ENCODE results near the gene EEA1. TPM values are rescaled to one million over a fixed set of nuclear protein-coding genes. Genes with fewer than 3 reads are reported as not detected.

EEA1 gene
- total RNA-seq, 1 donor from 2014 or later, result 12.0 TPM

- H3K27ac Mint-ChIP-seq (ENCODE audit: unreplicated experiment), result no peak overlapping the region
- no peaks in the 10 kb centered on the region for H3K27me3 Mint-ChIP-seq (ENCODE audit: unreplicated experiment)
- no peaks in the 10 kb centered on the region for H3K36me3 Mint-ChIP-seq (ENCODE audit: unreplicated experiment)
- no peak overlapping the region for H3K4me3 Mint-ChIP-seq (ENCODE audit: unreplicated experiment)
- H3K4me1 Mint-ChIP-seq (ENCODE audit: low read depth, unreplicated experiment), result no peaks in the 10 kb centered on the region
- H3K9me3 Mint-ChIP-seq (ENCODE audit: unreplicated experiment), result no peaks in the 10 kb centered on the region
- DNase-seq, result no peak
- TF ChIP-seq, protein P1, sequence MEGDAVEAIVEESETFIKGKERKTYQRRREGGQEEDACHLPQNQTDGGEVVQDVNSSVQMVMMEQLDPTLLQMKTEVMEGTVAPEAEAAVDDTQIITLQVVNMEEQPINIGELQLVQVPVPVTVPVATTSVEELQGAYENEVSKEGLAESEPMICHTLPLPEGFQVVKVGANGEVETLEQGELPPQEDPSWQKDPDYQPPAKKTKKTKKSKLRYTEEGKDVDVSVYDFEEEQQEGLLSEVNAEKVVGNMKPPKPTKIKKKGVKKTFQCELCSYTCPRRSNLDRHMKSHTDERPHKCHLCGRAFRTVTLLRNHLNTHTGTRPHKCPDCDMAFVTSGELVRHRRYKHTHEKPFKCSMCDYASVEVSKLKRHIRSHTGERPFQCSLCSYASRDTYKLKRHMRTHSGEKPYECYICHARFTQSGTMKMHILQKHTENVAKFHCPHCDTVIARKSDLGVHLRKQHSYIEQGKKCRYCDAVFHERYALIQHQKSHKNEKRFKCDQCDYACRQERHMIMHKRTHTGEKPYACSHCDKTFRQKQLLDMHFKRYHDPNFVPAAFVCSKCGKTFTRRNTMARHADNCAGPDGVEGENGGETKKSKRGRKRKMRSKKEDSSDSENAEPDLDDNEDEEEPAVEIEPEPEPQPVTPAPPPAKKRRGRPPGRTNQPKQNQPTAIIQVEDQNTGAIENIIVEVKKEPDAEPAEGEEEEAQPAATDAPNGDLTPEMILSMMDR (IDR thresholded peaks at IDR 0.05; ENCODE audit: partially characterized antibody, unreplicated experiment), result no peak
Measured at GRCh38 chr12:92947589-92948215, 18.6 kb upstream of the EEA1 start.

DNA sequence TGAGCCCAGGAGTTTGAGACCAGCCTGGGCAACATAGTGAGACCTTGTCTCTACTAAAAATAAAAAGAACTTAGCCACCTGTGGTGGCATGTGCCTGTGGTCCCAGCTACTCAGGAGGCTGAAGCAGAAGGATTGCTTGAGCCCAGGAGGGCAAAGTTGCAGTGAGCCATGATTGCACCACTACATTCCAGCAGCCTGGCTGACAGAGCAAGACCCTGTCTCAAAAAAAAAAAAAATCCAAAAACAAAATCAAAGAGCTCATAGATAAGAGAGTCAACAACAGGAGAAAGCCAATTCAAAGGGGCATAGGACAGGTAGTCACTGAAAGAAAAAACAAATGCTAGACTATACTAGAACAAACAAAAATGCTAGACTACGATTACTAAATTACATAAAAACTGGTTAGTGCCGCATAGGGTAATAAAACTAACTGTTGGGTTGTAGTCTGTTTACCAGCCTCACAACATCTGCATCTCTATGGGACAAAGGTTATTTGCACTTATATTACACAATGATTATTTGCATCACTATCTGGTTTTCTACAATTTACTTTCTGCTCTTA is 16.6 kb upstream of the EEA1 start:
- H3K27me3 Mint-ChIP-seq (ENCODE audit: unreplicated experiment), result no peaks in the 10 kb centered on the region
- DNase-seq, result no peak
- H3K4me3 Mint-ChIP-seq (ENCODE audit: unreplicated experiment), result no peak overlapping the region
- H3K36me3 Mint-ChIP-seq (ENCODE audit: unreplicated experiment), result no peaks in the 10 kb centered on the region
- H3K27ac Mint-ChIP-seq (ENCODE audit: unreplicated experiment), result no peak overlapping the region
- H3K4me1 Mint-ChIP-seq (ENCODE audit: low read depth, unreplicated experiment), result no peaks in the 10 kb centered on the region
- TF ChIP-seq, protein P1 (IDR thresholded peaks at IDR 0.05; ENCODE audit: partially characterized antibody, unreplicated experiment), result no peak
- peaks cover 2% of the 10 kb centered on the region for H3K9me3 Mint-ChIP-seq (ENCODE audit: unreplicated experiment)

- peaks cover 2% of the 10 kb centered on the region for H3K9me3 Mint-ChIP-seq (ENCODE audit: unreplicated experiment)
- no peak overlapping the region for H3K27ac Mint-ChIP-seq (ENCODE audit: unreplicated experiment)
- TF ChIP-seq, protein P1 (IDR thresholded peaks at IDR 0.05; ENCODE audit: partially characterized antibody, unreplicated experiment), result no peak
- H3K4me1 Mint-ChIP-seq (ENCODE audit: low read depth, unreplicated experiment), result no peaks in the 10 kb centered on the region
- no peak overlapping the region for H3K4me3 Mint-ChIP-seq (ENCODE audit: unreplicated experiment)
- H3K27me3 Mint-ChIP-seq (ENCODE audit: unreplicated experiment), result no peaks in the 10 kb centered on the region
- H3K36me3 Mint-ChIP-seq (ENCODE audit: unreplicated experiment), result no peaks in the 10 kb centered on the region
- no peak for DNase-seq
Measured at GRCh38 chr12:92943482-92944250, 14.6 kb upstream of the EEA1 start.

DNA sequence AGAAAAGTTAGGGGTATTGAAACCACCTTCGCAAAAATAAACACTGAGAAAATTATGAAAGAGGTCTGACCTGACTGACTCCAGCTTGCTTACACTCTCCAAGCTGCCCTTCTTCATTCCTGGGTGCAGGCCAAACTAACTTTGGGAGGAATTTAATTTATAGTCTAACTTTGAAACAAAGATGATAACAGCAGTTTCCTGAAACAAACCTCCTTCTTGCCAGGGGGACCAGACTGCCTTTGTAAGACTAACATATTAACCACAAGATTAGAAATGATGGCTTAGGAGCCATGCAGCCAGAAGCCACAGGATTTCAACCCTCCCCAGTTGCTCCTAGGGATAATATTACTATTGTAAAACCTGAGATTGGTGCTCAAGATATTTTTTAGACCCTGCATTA is 13.8 kb upstream of the EEA1 start:
- TF ChIP-seq, protein P1 (IDR thresholded peaks at IDR 0.05; ENCODE audit: partially characterized antibody, unreplicated experiment), result no peak
- Mint-ChIP-seq H3K4me1 (ENCODE audit: low read depth, unreplicated experiment) (no peaks in the 10 kb centered on the region), H3K4me3 (ENCODE audit: unreplicated experiment) (no peak overlapping the region), H3K9me3 (ENCODE audit: unreplicated experiment) (peaks cover 2% of the 10 kb centered on the region), H3K36me3 (ENCODE audit: unreplicated experiment) (no peaks in the 10 kb centered on the region), H3K27me3 (ENCODE audit: unreplicated experiment) (no peaks in the 10 kb centered on the region), H3K27ac (ENCODE audit: unreplicated experiment) (no peak overlapping the region)
- DNase-seq, result no peak

- TF ChIP-seq, protein P1 (IDR thresholded peaks at IDR 0.05; ENCODE audit: partially characterized antibody, unreplicated experiment), result no peak
- no peak overlapping the region for H3K27ac Mint-ChIP-seq (ENCODE audit: unreplicated experiment)
- DNase-seq, result no peak
- no peak overlapping the region for H3K4me3 Mint-ChIP-seq (ENCODE audit: unreplicated experiment)
- H3K36me3 Mint-ChIP-seq (ENCODE audit: unreplicated experiment), result no peaks in the 10 kb centered on the region
- no peaks in the 10 kb centered on the region for H3K27me3 Mint-ChIP-seq (ENCODE audit: unreplicated experiment)
- no peaks in the 10 kb centered on the region for H3K4me1 Mint-ChIP-seq (ENCODE audit: low read depth, unreplicated experiment)
- H3K9me3 Mint-ChIP-seq (ENCODE audit: unreplicated experiment), result peaks cover 2% of the 10 kb centered on the region
Measured at GRCh38 chr12:92939116-92939515, 10.0 kb upstream of the EEA1 start.
